ENCODE results near the gene MPST.

The MPST gene

GRCh38 chr22:37001826-37002225 is 17.7 kb upstream of the MPST start:
- no peak for DNase-seq

GRCh38 chr22:37002633-37003032 is 16.9 kb upstream of the MPST start:
- DNase-seq, result no peak

- no peak for DNase-seq
Measured at GRCh38 chr22:37007651-37008050, 11.9 kb upstream of the MPST start.

- DNase-seq, result no peak
Measured at GRCh38 chr22:37008365-37008764, 11.2 kb upstream of the MPST start.

GRCh38 chr22:37009490-37009889 is 10.1 kb upstream of the MPST start:
- no peak for DNase-seq

- DNase-seq, result no peak
Measured at GRCh38 chr22:37010174-37010573, 9.4 kb upstream of the MPST start.

GRCh38 chr22:37010976-37011375 is 8.6 kb upstream of the MPST start:
- no peak for DNase-seq

- DNase-seq, result no peak
Measured at GRCh38 chr22:37011472-37011871, 8.1 kb upstream of the MPST start.

- DNase-seq, result no peak
Measured at GRCh38 chr22:37012262-37012904, 7.2 kb upstream of the MPST start.

- DNase-seq, result no peak
Measured at GRCh38 chr22:37012956-37013355, 6.6 kb upstream of the MPST start.

GRCh38 chr22:37014415-37014806 is 5.1 kb upstream of the MPST start:
- DNase-seq, result no peak

GRCh38 chr22:37014835-37015586 is 4.5 kb upstream of the MPST start:
- DNase-seq, result no peak

- DNase-seq, result no peak
Measured at GRCh38 chr22:37015587-37015878, 4.0 kb upstream of the MPST start.

- DNase-seq, result no peak
Measured at GRCh38 chr22:37016134-37016910, 3.2 kb upstream of the MPST start.

- no peak for DNase-seq
Measured at GRCh38 chr22:37017356-37017755, 2.2 kb upstream of the MPST start.

GRCh38 chr22:37018086-37018814 is 1.3 kb upstream of the MPST start:
- no peak for DNase-seq

- DNase-seq, result no peak
Measured at GRCh38 chr22:37018815-37019308, 680 bp upstream of the MPST start.

- DNase-seq, result no peak
Measured at GRCh38 chr22:37020192-37020479, 594 bp downstream of the MPST start.

- DNase-seq, result no peak
Measured at GRCh38 chr22:37021041-37021440, 1.5 kb downstream of the MPST start.

- DNase-seq, result peak; percentile 68
Measured at GRCh38 chr22:37021710-37022482, 2.4 kb downstream of the MPST start.

GRCh38 chr22:37022483-37023337 is 3.2 kb downstream of the MPST start:
- DNase-seq, result no peak
